Activated gamma-delta T cell treated with Interleukin-2 at 50 U/mL for 16 hours (primary cell): ENCODE results near the gene BAIAP2L1.

Experiments used
- DNase-seq: peaks from one replicate; pipeline ENCODE4 v3.0.0-alpha.2; 2020

Gene BAIAP2L1

GRCh38 chr7:98355250-98355538 is 45.7 kb downstream of the BAIAP2L1 start:
- DNase-seq, result no peak

GRCh38 chr7:98354511-98355249 is 46.2 kb downstream of the BAIAP2L1 start:
- no peak for DNase-seq

GRCh38 chr7:98354052-98354451 is 46.8 kb downstream of the BAIAP2L1 start:
- DNase-seq, result no peak

GRCh38 chr7:98352621-98353020 is 48.3 kb downstream of the BAIAP2L1 start:
- DNase-seq, result no peak

- no peak for DNase-seq
Measured at GRCh38 chr7:98351136-98351535, 49.8 kb downstream of the BAIAP2L1 start.

GRCh38 chr7:98348726-98349474 is 52.0 kb downstream of the BAIAP2L1 start:
- DNase-seq, result no peak

GRCh38 chr7:98346515-98347069 is 54.3 kb downstream of the BAIAP2L1 start:
- DNase-seq, result no peak

- DNase-seq, result no peak
Measured at GRCh38 chr7:98341106-98341505, 59.8 kb downstream of the BAIAP2L1 start.

- no peak for DNase-seq
Measured at GRCh38 chr7:98339043-98339442, 61.8 kb downstream of the BAIAP2L1 start.

- DNase-seq, result no peak
Measured at GRCh38 chr7:98338441-98338840, 62.4 kb downstream of the BAIAP2L1 start.

- DNase-seq, result no peak
Measured at GRCh38 chr7:98335411-98335977, 65.4 kb downstream of the BAIAP2L1 start.

GRCh38 chr7:98334081-98334480 is 66.8 kb downstream of the BAIAP2L1 start:
- no peak for DNase-seq

GRCh38 chr7:98330926-98331529 is 69.9 kb downstream of the BAIAP2L1 start:
- no peak for DNase-seq

- DNase-seq, result no peak
Measured at GRCh38 chr7:98329791-98330373, 71.0 kb downstream of the BAIAP2L1 start.

GRCh38 chr7:98329100-98329790 is 71.6 kb downstream of the BAIAP2L1 start:
- DNase-seq, result no peak

- DNase-seq, result no peak
Measured at GRCh38 chr7:98324782-98325181, 76.1 kb downstream of the BAIAP2L1 start.

GRCh38 chr7:98323597-98324322 is 77.1 kb downstream of the BAIAP2L1 start:
- DNase-seq, result no peak

- DNase-seq, result no peak
Measured at GRCh38 chr7:98322331-98323270, 78.3 kb downstream of the BAIAP2L1 start.

GRCh38 chr7:98321301-98321700 is 79.6 kb downstream of the BAIAP2L1 start:
- DNase-seq, result no peak

GRCh38 chr7:98319176-98319575 is 81.7 kb downstream of the BAIAP2L1 start:
- no peak for DNase-seq
